Measurements from ENCODE around the gene ATP6AP1. TPM values are rescaled to one million over a fixed set of nuclear protein-coding genes. Genes with fewer than 3 reads are reported as not detected.

ATP6AP1 gene
- total RNA-seq, 1 donor from 2014 or later = 54.5 TPM

DNA sequence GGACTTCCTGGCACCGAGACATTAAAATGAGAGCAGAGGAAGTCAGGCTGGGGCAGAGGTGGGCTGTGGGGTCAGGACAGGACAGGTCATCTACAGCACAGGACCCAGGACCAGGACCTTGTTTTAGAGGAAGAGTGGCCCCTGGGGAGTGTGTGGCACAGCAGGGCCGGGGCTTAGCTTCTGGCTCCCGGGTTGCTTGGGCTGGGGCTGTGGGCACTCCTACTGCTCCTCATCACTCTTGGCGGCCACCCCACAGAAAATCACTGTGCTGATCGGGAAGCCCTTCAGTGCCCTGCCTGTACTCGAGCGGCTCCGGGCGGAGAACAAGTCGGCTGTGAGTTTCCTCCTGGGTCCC is 8.1 kb upstream of the ATP6AP1 start:
- no peaks in the 10 kb centered on the region for H3K4me1 ChIP-seq
- no peaks in the 10 kb centered on the region for H3K27me3 ChIP-seq
- intact Hi-C loops (cut with DNase I) = no loop called here
- H3K4me3 ChIP-seq = no peak overlapping the region
- no peak overlapping the region for H3K27ac ChIP-seq
- TF ChIP-seq POLR2A (IDR thresholded peaks at IDR 0.05) = no peak
- TF ChIP-seq, protein P1, sequence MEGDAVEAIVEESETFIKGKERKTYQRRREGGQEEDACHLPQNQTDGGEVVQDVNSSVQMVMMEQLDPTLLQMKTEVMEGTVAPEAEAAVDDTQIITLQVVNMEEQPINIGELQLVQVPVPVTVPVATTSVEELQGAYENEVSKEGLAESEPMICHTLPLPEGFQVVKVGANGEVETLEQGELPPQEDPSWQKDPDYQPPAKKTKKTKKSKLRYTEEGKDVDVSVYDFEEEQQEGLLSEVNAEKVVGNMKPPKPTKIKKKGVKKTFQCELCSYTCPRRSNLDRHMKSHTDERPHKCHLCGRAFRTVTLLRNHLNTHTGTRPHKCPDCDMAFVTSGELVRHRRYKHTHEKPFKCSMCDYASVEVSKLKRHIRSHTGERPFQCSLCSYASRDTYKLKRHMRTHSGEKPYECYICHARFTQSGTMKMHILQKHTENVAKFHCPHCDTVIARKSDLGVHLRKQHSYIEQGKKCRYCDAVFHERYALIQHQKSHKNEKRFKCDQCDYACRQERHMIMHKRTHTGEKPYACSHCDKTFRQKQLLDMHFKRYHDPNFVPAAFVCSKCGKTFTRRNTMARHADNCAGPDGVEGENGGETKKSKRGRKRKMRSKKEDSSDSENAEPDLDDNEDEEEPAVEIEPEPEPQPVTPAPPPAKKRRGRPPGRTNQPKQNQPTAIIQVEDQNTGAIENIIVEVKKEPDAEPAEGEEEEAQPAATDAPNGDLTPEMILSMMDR (IDR thresholded peaks at IDR 0.05) = no peak
- TF ChIP-seq POLR2AphosphoS5 (IDR thresholded peaks at IDR 0.05; ENCODE audit: insufficient read depth in 1 of 2, low read depth in 1 of 2) = no peak
- H3K36me3 ChIP-seq = no peaks in the 10 kb centered on the region
- no peaks in the 10 kb centered on the region for H3K9me3 ChIP-seq
- no peak for DNase-seq (ENCODE audit: extremely low spot score in 2 of 2)

DNA sequence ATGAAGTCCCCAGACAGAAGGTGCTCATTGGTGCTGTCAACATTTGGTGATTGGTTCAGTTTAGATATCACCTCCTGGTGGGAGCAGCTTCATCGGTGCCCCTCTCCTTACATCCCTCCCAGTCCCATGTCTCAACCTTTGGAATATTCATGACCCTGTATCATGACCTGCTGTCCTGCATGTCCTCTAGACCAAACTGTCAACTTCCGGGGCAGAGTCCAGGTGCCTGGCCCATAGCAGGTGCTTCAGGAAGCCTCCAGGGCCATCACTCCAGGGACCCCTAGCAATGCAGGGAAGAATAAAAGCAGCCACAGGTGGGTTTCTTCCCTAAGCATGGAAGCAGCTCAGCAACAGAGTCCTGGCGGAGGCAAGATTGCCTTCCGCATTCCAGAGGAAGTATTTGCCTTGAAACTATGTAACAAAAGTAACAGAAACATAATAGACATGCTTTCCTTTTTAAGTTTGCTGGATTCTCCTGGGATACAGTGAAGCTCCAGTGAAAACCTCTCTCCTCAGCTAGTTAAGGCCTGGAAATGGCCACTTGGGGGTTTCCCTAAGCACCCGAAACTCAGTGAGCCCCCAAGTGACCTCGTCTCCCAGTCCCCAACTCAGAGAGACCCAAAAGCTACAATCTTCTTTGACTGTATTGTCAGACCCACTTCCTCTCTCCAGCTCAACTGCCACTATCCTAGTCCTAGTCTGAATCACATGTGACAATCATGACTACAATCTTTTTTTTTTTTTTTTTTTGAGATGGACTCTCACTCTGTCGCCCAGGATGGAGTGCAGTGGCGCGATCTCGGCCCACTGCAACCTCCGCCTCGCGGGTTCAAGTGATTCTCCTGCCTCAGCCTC is 1.3 kb upstream of the ATP6AP1 start:
- H3K27ac ChIP-seq = no peak overlapping the region
- no peak overlapping the region for H3K4me3 ChIP-seq
- intact Hi-C loops (cut with DNase I) = no loop called here

DNA sequence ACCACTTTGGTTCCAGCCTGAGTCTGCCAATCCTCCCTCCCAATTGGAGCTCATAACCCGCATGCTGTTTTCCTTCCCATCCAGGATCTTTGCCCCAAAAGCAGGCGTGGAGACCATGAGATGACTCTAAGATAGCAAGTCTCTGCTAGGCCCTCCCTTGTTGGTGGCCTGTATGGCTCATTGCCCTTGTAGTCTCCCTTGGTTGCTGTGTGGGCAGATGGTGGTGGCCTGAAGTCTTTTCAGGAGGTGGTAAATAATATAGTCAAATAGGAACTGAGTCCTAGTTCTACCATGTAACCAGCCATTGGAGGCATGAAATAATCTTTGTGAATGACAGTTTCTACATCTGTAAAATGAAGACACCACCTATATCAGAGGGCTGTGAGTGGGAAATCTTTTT is 1.2 kb downstream of the ATP6AP1 start:
- TF ChIP-seq, protein P1 (IDR thresholded peaks at IDR 0.05) = no peak
- TF ChIP-seq POLR2A (IDR thresholded peaks at IDR 0.05) (no peak), POLR2AphosphoS5 (IDR thresholded peaks at IDR 0.05; ENCODE audit: insufficient read depth in 1 of 2, low read depth in 1 of 2) (no peak)
- DNase-seq (ENCODE audit: extremely low spot score in 2 of 2) = no peak
- H3K9me3 ChIP-seq = no peaks in the 10 kb centered on the region
- H3K36me3 ChIP-seq = peaks cover 0 to 4% of the 10 kb centered on the region in 2 donors
- peaks cover 6% of the 10 kb centered on the region for H3K4me1 ChIP-seq
- H3K27ac ChIP-seq = no peak overlapping the region
- peak overlapping the region; percentile 48 to 77 for H3K4me3 ChIP-seq
- H3K27me3 ChIP-seq = no peaks in the 10 kb centered on the region
- intact Hi-C loops (cut with DNase I) = no loop called here

More for the DNA sequence above, 1.3 kb upstream of the ATP6AP1 start:
- Histone ChIP-seq H3K4me1 (peaks cover 6% of the 10 kb centered on the region), H3K9me3 (no peaks in the 10 kb centered on the region), H3K36me3 (no peaks in the 10 kb centered on the region), H3K27me3 (no peaks in the 10 kb centered on the region)
- DNase-seq (ENCODE audit: extremely low spot score in 2 of 2) = no peak
- TF ChIP-seq POLR2AphosphoS5 (IDR thresholded peaks at IDR 0.05; ENCODE audit: insufficient read depth in 1 of 2, low read depth in 1 of 2) (no peak), POLR2A (IDR thresholded peaks at IDR 0.05) (no peak)
- TF ChIP-seq, protein P1 (IDR thresholded peaks at IDR 0.05) = no peak

DNA sequence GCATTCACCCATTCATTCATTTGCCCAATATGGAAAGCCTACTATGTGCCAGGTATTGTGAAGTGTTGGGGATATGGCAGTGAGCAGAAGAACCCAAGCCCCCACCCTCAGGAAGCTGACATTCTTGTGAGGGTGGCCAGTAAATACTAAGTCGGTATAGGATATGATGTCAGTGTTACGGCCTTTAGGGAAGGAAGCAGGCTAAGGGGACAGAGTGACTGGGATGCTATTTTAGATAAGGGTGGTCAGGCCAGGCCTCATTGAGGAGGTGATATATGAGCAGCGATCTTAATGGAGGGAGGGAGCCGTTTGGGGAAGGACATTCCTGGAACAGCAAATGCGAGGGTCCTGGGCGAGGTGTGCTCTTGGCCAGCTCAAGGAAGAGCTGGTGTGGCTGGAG is 2.0 kb downstream of the ATP6AP1 start:
- H3K4me3 ChIP-seq = no peak overlapping the region
- H3K4me1 ChIP-seq = peaks cover 6% of the 10 kb centered on the region
- DNase-seq (ENCODE audit: extremely low spot score in 2 of 2) = no peak
- H3K9me3 ChIP-seq = no peaks in the 10 kb centered on the region
- no peaks in the 10 kb centered on the region for H3K27me3 ChIP-seq
- peaks cover 0 to 4% of the 10 kb centered on the region in 2 donors for H3K36me3 ChIP-seq
- TF ChIP-seq, protein P1 (IDR thresholded peaks at IDR 0.05) = no peak
- TF ChIP-seq POLR2A (IDR thresholded peaks at IDR 0.05) = no peak
- no peak for TF ChIP-seq POLR2AphosphoS5 (IDR thresholded peaks at IDR 0.05; ENCODE audit: insufficient read depth in 1 of 2, low read depth in 1 of 2)
- H3K27ac ChIP-seq = peak overlapping the region; percentile 17
- intact Hi-C loops (cut with DNase I) = no loop called here

DNA sequence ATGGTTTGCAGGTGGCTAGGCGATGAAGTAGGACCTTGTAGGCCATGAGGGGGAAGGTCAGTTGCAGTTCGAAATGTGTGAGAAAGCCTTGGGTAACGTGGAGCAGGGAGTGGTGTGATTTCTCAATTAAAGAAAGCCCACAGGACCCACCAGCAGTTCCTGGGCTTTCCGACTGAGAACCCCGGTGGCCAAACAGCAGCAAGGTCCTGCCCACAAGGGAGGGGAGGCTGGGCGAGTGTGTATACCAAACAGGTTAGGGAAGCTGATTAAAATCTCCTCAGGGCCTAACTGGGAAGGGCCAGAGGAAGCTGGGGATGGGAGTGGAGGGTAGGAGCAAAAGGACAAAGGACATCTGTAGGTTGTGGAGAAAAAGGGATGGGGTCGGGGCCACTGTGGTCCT is 2.4 kb downstream of the ATP6AP1 start:
- no peaks in the 10 kb centered on the region for H3K9me3 ChIP-seq
- no peak overlapping the region for H3K4me3 ChIP-seq
- TF ChIP-seq POLR2AphosphoS5 (IDR thresholded peaks at IDR 0.05; ENCODE audit: insufficient read depth in 1 of 2, low read depth in 1 of 2) = no peak
- TF ChIP-seq, protein P1 (IDR thresholded peaks at IDR 0.05) = no peak
- TF ChIP-seq POLR2A (IDR thresholded peaks at IDR 0.05) = no peak
- DNase-seq (ENCODE audit: extremely low spot score in 2 of 2) = no peak
- H3K27me3 ChIP-seq = no peaks in the 10 kb centered on the region
- peaks cover 0 to 4% of the 10 kb centered on the region in 2 donors for H3K36me3 ChIP-seq
- H3K27ac ChIP-seq = peak overlapping the region; percentile 17
- H3K4me1 ChIP-seq = peaks cover 6% of the 10 kb centered on the region
- intact Hi-C loops (cut with DNase I) = no loop called here
